ENCODE data around the gene FICD.

Gene FICD

GRCh38 chr12:108566452-108566851 lies 51.4 kb downstream of the FICD start:
- no peak for DNase-seq (ENCODE audit: low read depth, low spot score)

- no peak for DNase-seq (ENCODE audit: low read depth, low spot score)
Observed at GRCh38 chr12:108567406-108568337, 52.6 kb downstream of the FICD start.

GRCh38 chr12:108568338-108569154 lies 53.5 kb downstream of the FICD start:
- DNase-seq (ENCODE audit: low read depth, low spot score): no peak

All from iPS DF 19.7 (cell line).